H1 (cell line): ENCODE measurements around the gene ZNF775. TPM values are rescaled to one million over a fixed set of nuclear protein-coding genes. Genes with fewer than 3 reads are reported as not detected.

Source experiments
- CHD7 ChIP-seq: fragments of 300-600 bp; sonication (generic); IDR thresholded peaks from 2 replicates; pipeline ENCODE4 v1.7.1; 2012; ENCODE audit warnings: low read length, moderate library complexity, mild to moderate bottlenecking, inconsistent platforms; ENCODE audit not compliant: insufficient replicate concordance
- JUN ChIP-seq: IDR thresholded peaks from 2 replicates; pipeline ENCODE4 v1.6.1; 2011; ENCODE audit warnings: low read depth, mild to moderate bottlenecking, improper control_type of control experiment, low read length
- KDM4A ChIP-seq: IDR thresholded peaks from one replicate; pipeline ENCODE4 v1.7.1; 2012; ENCODE audit warnings: low read depth, mild to moderate bottlenecking, moderate library complexity, low read length, inconsistent platforms; ENCODE audit not compliant: severe bottlenecking
- MAFK ChIP-seq: IDR thresholded peaks from 2 replicates; pipeline ENCODE4 v1.6.1; 2012; ENCODE audit warnings: low read depth, mild to moderate bottlenecking, improper control_type of control experiment, low read length
- MAX ChIP-seq: IDR thresholded peaks from 2 replicates; pipeline ENCODE4 v1.6.1; 2012; ENCODE audit warnings: inconsistent platforms
- NANOG ChIP-seq: IDR thresholded peaks from 2 replicates; pipeline ENCODE4 v1.6.1; 2011; ENCODE audit warnings: low read length, low read depth, mild to moderate bottlenecking, inconsistent platforms; ENCODE audit not compliant: insufficient read depth, poor library complexity, severe bottlenecking
- NRF1 ChIP-seq: IDR thresholded peaks from 2 replicates; pipeline ENCODE4 v1.6.1; 2011; ENCODE audit warnings: mild to moderate bottlenecking, low read depth, low read length, improper control_type of control experiment
- POLR2A ChIP-seq, 2 experiments: IDR thresholded peaks; 1 replicate in 1 of 2; 2 replicates in 1 of 2; pipeline ENCODE4 v1.6.1; 2011; ENCODE audit warnings: low read depth in 2 of 2, low read length in 2 of 2, mild to moderate bottlenecking in 2 of 2; ENCODE audit errors: control extremely low read depth in 1 of 2
- POLR2AphosphoS5 ChIP-seq: IDR thresholded peaks from 2 replicates; pipeline ENCODE4 v1.6.1; 2011; ENCODE audit warnings: low read depth, low read length
- SIX5 ChIP-seq: IDR thresholded peaks from 2 replicates; pipeline ENCODE4 v1.6.1; 2011; ENCODE audit warnings: mild to moderate bottlenecking, low read depth, low read length
- SRF ChIP-seq: IDR thresholded peaks from 2 replicates; pipeline ENCODE4 v1.6.1; 2011; ENCODE audit warnings: mild to moderate bottlenecking, low read depth, low read length, moderate library complexity
- polyA plus RNA-seq, 7 experiments: library from polyadenylated mRNA; depleted of rRNA in 3 of 7; stranded (reverse) in 5 of 7; unstranded in 2 of 7; fragments of >200 nt in 5 of 7; fragments of 200-250 nt in 2 of 7; gene quantifications; 1 replicate in 5 of 7; 2 replicates in 1 of 7; 4 replicates in 1 of 7; pipeline versions ENCODE4 v1.2.1 to v1.2.3, GENCODE V29; 2011 to 2013; ENCODE audit warnings: missing spikeins in 2 of 7, mixed read lengths in 2 of 7
- total RNA-seq: library from RNA; stranded (reverse); fragmentation: NEBNext Ultra II Directional; extraction: Animal tissue kit (Norgen Biotek cat#: 25700); gene quantifications from 2 replicates; pipeline ENCODE4 v1.2.1, GENCODE V29; 2021

The ZNF775 gene
- total and polyA plus RNA-seq, 2 of the 8 experiments (the other 6 are each of a cell fraction or from before 2014, with no cell fraction given), result 13.6 to 21.5 TPM

DNA sequence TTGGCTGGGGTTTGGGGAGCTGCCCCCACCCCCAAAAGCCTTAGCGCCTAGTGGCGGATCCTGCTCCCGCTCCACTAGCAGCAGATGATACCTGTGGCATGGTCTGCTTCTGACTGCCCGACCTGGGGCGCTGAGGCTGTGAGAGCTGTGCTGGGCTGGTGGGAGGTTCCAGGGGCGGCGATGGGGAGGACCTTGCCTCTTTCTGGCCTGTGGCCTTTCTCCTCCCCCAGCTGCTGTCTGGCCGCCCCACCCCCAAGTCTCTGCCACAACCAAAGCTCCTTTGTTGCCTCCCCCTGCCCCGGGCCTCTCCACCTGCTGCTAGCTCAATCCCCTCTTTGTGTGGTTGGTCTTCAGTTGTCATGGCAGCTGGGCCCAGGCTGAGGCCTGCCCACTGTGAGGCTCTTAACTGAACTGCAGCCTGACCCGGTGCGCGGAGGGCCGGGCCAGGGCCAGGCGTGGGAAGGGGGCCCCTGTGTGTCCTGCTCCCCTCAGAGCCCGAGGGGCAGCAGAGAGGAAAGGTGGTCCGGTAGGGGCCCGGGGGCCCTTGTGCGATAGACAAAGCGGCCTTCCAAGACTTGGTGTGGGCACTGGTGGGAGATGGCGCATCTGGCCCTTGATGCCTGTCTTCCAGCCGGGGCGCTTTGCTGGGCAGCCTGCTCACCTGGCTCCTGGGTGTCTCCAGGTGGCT is 4.7 kb downstream of the ZNF775 start (continued):
- peak; percentile 29 for TF ChIP-seq CHD7
- TF ChIP-seq SIX5, result no peak
- peak; percentile 12 for TF ChIP-seq KDM4A
- no peak for TF ChIP-seq JUN
- peak; percentile 73 for TF ChIP-seq NANOG
- no peak for TF ChIP-seq NRF1
- peak; percentile 82 for TF ChIP-seq POLR2AphosphoS5
- no peak for TF ChIP-seq MAFK
- TF ChIP-seq POLR2A (IDR thresholded peaks at IDR 0.05; ENCODE audit: control extremely low read depth in 1 of 2, low read depth in 2 of 2, low read length in 2 of 2), result peak in 1 of 2 experiments; percentile 94; a peak in 2 of 3 replicates
- no peak for TF ChIP-seq SRF
- peak; percentile 60; the same call in 1 of the 2 replicates for TF ChIP-seq MAX
